Psoas muscle (tissue), 8 donors: ENCODE results near the gene KCNMA1. TPM values are rescaled to one million over a fixed set of nuclear protein-coding genes. Genes with fewer than 3 reads are reported as not detected.

ENCODE experiments used
- ATAC-seq, 4 donors: fragments of 200-7000 bp; cut with Tn5 transposase; one replicate each; pipeline ENCODE4 v1.9.1; 2020; ENCODE audit warnings: moderate library complexity in 3 of 4, mild to moderate bottlenecking in 2 of 4
- DNase-seq, 2 donors: peaks; one replicate each; pipeline ENCODE4 v3.0.0-alpha.2; 2020
- H3K27ac ChIP-seq: fragments of 200-600 bp; one replicate; pipeline ENCODE4 v1.8.0; 2022
- H3K27me3 ChIP-seq, 3 donors: fragments of 200-600 bp in 1 of 3; one replicate each; pipeline versions ENCODE4 v1.6.1 to v1.8.0; 2013 to 2022; ENCODE audit warnings: low read length in 2 of 3, mild to moderate bottlenecking in 2 of 3, moderate library complexity in 1 of 3; ENCODE audit not compliant: insufficient read depth in 3 of 3
- H3K36me3 ChIP-seq, 2 donors: fragments of 200-600 bp in 1 of 2; one replicate each; pipeline versions ENCODE4 v1.6.1 to v1.8.0; 2013 to 2022; ENCODE audit warnings: low read depth in 1 of 2, mild to moderate bottlenecking in 1 of 2, moderate library complexity in 1 of 2; ENCODE audit not compliant: insufficient read depth in 1 of 2
- H3K4me1 ChIP-seq: fragments of 200-600 bp; one replicate; pipeline ENCODE4 v1.8.0; 2022
- H3K4me3 ChIP-seq: fragments of 200-600 bp; one replicate; pipeline ENCODE4 v1.8.0; 2022; ENCODE audit warnings: mild to moderate bottlenecking
- H3K9me3 ChIP-seq: fragments of 200-600 bp; one replicate; pipeline ENCODE4 v1.8.0; 2022
- CTCF ChIP-seq: fragments of 200-600 bp; IDR thresholded peaks from one replicate; pipeline ENCODE4 v1.8.0; 2022; ENCODE audit warnings: antibody characterized with exemption
- WGBS, 3 donors: extraction: QIAGEN DNeasy Blood & Tissue Kit; methylation state at CpG; one replicate each; pipeline versions ENCODE4 v1.1.6 to v1.1.7; 2013; 5-methylcytosine and 5-hydroxymethylcytosine counted together
- intact Hi-C, 2 donors: fragments of 100-400 bp; cut with DNase I; formaldehyde crosslinking; loops; one replicate each; pipeline versions ENCODE4 v1.11.0 to v1.14.2; 2022
- polyA plus RNA-seq, 3 donors: library from polyadenylated mRNA; stranded (reverse); fragments of 200-250 nt; gene quantifications; one replicate each; pipeline ENCODE4 v1.2.3, GENCODE V29; 2013
- total RNA-seq, 4 donors: library from RNA; stranded (reverse); fragmentation: NEBNext Ultra II Directional in 2 of 4; extraction: Animal tissue kit (Norgen Biotek cat#: 25700) in 2 of 4; gene quantifications; one replicate each; pipeline versions ENCODE4 v1.2.1 to v1.2.4, GENCODE V29; 2021 to 2023
- donor health status: healthy with polysubstance abuse.
- donor health status: DM: no; HTN: no; CAD: no; lungs with moderate emphysema.
- donor health status: Bipolar disorder and iron deficiency.
- donor health status: healthy.
- donor health status: DM: yes; HTN: yes; CAD: no.
- donor health status: DM: no; HTN: no; CAD: no.
- donor health status: DM: no; HTN: no; CAD: no.
- donor health status: DM: yes; HTN: yes; CAD: no.

Gene KCNMA1
- total and polyA plus RNA-seq, 7 donors: 7.9 to 53.0 (median 41.9) TPM

- Histone ChIP-seq H3K9me3 (no peaks in the 10 kb centered on the region), H3K4me3 (no peak overlapping the region), H3K4me1 (no peaks in the 10 kb centered on the region), H3K27ac (no peak overlapping the region), H3K36me3 (no peaks in the 10 kb centered on the region), H3K27me3 (no peaks in the 10 kb centered on the region)
- no peak for TF ChIP-seq CTCF
- WGBS, 3 donors: 75 to 88% (median 84%) methylated on average over 3 of the region's 3 CpGs
- intact Hi-C loops: no loop called here
- no peak for ATAC-seq
- no peak for DNase-seq
Observed at GRCh38 chr10:76992467-76992866, 645.1 kb downstream of the KCNMA1 start.

- Histone ChIP-seq H3K27ac (no peak overlapping the region), H3K4me3 (no peak overlapping the region), H3K27me3 (no peaks in the 10 kb centered on the region), H3K9me3 (no peaks in the 10 kb centered on the region), H3K4me1 (no peaks in the 10 kb centered on the region), H3K36me3 (no peaks in the 10 kb centered on the region)
- no peak for DNase-seq
- WGBS, 3 donors: 16 to 47% (median 21%) methylated on average over 2 of the region's 2 CpGs
- no peak for TF ChIP-seq CTCF
- no peak for ATAC-seq
- intact Hi-C loops: no loop called here
Observed at GRCh38 chr10:76991621-76992020, 646.0 kb downstream of the KCNMA1 start.

DNA sequence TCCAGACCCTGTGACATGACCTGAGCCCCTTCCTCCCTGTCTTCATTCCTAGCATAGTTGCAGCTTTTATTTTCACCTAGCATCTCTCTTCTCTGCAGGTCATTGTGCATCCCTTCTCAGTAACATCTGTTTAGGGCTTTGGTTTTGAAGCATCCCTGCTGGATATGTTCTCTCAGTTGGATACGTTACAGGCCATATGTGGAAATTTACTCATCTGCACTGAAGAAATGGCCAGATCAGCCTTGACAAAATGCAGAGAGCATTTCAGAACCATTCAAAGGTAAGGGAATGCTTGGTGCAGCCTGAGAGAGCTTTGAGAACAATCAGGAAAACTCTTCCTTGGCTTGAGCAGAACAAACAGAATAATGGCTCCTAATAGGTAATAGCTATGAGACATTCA, 647.0 kb downstream of the KCNMA1 start:
- Histone ChIP-seq H3K27me3 (no peaks in the 10 kb centered on the region), H3K27ac (no peak overlapping the region), H3K36me3 (no peaks in the 10 kb centered on the region), H3K4me3 (no peak overlapping the region), H3K4me1 (no peaks in the 10 kb centered on the region), H3K9me3 (no peaks in the 10 kb centered on the region)
- DNase-seq (no peak), ATAC-seq (no peak)
- intact Hi-C loops: no loop called here
- TF ChIP-seq CTCF: no peak
- 97 to 100% (median 99%) methylated on average over 1 of the region's 1 CpG for WGBS, 3 donors

- TF ChIP-seq CTCF: peak; percentile 90
- H3K27ac ChIP-seq: no peak overlapping the region
- H3K27me3 ChIP-seq: no peaks in the 10 kb centered on the region
- DNase-seq (peak; percentile 56 to 71), ATAC-seq (peak in 3 of 4 donors; percentile 62 to 93 (median 85))
- WGBS, 3 donors: 22 to 27% (median 26%) methylated on average over 6 of the region's 6 CpGs
- H3K36me3 ChIP-seq: no peaks in the 10 kb centered on the region
- no peak overlapping the region for H3K4me3 ChIP-seq
- intact Hi-C loops: loop anchor here in 1 of 2 donors (5.0 kb wide), 1 partner anchor 428 kb away; no protein-coding TSS in a partner anchor
- no peaks in the 10 kb centered on the region for H3K4me1 ChIP-seq
- H3K9me3 ChIP-seq: no peaks in the 10 kb centered on the region
Observed at GRCh38 chr10:76984559-76985443, 652.8 kb downstream of the KCNMA1 start.
